GM19463 (cell line): ENCODE results near the gene PPP2R1B.

Experiments used
- ATAC-seq: cut with Tn5 transposase; IDR thresholded peaks from one replicate; pipeline ENCODE4 v1.9.1; 2021; ENCODE audit warnings: mild to moderate bottlenecking, moderate library complexity; ENCODE audit not compliant: unreplicated experiment

PPP2R1B gene

DNA sequence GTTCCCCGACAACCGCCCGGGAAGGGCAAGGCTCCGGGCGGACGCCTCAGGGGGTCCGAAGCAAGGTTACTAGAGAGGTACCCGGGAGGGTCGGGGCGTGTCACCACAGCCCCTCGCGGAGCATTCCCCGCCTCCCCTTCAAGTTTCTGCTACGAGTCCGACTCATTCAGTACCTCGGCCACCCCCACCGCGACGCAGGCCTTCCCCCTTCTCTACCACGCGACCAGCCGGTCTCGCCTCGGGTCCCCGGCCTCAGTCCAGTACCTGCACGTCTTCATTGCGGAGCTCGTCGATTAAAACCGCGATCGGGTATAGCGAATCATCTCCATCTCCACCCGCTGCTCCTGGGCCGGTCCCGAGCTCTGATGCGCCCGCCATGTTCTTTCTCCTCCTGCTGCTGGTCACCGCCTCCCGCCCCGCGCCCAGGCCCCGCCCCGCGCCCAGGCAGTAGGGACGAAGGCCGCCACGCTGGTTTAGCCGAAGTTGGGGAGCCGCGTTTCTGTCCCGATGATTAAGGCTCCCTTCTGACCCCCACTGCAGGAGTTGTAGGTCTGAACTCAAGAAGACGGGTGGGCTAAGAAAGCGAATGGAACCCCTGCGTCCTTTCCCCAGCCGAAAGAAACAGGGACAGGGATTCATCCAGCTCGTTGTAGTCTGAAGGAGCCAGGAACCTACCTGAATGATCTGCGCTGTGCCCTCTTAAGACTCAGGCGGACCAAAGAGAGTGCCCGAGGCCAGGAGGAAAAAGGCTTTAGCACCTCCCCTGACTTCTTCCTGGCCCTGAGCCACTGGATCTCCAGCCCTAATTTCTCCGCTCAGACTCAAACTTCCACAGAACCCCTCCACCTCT lies at the start of gene PPP2R1B:
Gene PPP2R1B (minus strand): TSS at position 406 of the 850 bp plus-strand sequence. CDS start 28 bp downstream, at position 378.
- ATAC-seq, result peak; percentile 81

DNA sequence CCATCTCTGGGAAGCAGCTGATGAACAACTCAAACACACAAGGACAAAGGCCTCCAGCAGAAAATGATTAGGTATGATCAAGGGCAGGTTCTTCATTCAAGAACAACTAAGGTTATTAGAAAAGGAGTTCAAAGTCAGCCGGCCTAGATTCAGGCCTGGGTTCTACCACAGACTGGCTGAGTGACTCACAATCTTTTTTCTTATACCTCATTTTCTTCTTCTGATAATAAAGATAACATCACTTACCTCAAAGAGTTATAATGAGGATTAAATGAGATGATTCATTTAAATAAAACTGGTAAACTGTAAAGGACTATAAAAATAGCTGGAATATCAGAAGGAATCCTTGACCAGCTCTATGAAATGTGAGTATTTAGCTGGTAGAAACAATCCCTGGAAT lies 49.3 kb upstream of the PPP2R1B start:
- no peak for ATAC-seq

DNA sequence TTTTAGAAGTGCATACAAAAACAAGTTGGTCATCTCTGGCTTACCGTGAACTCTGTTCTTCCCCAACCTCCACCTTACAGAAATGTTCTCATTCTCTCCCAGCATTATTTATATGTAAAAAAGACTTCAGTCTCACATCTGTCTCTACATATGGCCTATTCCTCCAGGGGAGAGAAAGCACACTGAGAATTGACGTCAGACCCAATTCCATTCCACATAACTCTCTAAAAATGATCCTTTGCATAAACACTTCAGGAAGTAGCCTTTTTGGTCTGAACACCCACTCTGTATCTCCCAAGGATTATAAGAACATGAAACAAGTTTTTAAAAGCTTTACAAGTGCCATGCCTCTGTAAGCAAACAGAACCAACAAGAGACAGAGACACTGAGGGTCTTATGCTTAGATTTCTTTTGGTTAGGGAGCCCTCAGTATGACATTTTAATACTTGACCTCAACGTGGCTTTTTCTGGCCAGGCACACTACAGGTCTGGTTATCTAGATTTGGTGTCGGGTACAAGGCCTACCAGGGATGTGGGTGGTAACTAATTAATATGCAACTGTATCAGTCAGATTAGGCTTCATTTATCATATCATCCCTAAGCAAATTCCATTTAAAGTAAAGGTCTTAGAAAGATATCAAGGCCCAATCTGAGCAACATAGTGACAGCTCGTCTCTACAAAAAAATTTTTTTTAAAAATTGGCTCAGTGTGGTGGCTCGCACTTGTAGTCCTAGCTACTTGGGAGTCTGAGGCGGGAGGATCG lies 48.5 kb upstream of the PPP2R1B start:
- no peak for ATAC-seq

DNA sequence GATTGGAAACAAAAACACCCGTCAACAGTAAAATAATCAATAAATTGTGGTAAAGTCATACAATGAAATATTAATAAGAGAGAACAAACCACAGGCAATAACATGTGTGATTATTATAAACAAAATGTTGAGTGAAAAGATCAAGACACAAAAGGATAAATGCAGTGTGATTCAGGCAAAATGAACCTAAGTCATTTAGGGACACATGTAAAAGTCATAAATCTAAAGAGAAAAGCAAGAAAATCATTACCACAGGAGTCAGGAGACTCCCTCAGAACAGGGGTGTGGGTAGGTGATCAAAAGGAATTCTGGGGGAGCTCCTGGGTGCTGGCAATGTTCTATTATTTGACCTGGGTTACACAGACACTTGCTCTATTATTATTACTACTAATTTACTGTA lies 47.9 kb upstream of the PPP2R1B start:
- ATAC-seq, result no peak

DNA sequence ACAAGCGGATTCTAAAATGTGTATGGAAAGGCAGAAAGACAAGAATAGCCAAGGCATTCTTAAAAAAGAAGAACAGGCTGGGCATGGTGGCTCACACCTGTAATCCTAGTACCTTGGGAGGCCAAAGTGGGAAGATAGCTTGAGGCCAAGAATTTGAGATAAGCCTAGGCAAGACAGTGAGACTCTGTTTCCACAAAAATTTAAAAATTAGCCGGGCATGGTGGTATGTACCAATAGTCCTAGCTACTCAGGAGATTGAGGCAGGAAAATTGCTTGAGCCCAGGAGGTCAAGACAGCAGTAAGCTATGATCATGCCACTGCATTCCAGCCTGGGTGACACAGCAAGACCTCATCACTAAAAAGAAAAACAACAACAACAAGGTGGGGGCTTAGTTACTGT lies 46.0 kb upstream of the PPP2R1B start:
- no peak for ATAC-seq

DNA sequence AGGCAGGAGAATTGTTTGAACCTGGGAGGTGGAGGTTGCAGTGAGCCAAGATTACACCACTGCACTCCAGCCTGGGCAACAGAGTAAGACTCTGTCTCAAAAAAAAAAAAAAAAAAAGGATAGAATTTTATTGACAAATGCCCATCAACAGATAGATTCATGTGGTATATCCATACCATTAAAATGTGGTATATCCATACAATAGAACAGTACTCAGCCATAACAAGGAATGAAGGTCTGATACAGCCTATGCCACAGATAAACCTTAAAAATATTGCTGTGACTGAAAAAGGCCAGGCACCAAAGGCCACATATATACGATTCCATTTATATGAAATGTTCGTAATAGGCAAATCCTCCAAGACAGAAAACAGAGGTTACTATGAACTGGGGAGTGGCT lies 45.3 kb upstream of the PPP2R1B start:
- no peak for ATAC-seq

DNA sequence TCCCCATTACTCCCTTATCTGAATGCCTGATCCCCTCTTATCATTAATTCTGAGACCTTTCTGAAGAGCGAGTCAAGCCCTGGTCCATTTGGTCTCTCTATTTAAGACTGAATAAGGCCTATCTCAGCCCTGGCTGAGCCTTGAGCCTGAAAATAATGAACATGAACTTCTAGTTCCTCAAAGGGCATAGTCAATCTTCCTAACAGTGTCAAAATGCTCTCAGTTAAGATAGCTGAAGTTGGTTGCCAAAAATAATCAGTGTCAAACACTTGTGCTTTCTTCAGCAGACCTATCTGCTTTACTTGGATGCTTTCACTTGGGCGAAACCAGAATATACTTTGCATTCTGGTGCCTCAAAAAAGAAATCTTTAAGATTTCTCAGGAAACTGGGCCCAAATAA lies 42.6 kb upstream of the PPP2R1B start:
- ATAC-seq, result no peak

DNA sequence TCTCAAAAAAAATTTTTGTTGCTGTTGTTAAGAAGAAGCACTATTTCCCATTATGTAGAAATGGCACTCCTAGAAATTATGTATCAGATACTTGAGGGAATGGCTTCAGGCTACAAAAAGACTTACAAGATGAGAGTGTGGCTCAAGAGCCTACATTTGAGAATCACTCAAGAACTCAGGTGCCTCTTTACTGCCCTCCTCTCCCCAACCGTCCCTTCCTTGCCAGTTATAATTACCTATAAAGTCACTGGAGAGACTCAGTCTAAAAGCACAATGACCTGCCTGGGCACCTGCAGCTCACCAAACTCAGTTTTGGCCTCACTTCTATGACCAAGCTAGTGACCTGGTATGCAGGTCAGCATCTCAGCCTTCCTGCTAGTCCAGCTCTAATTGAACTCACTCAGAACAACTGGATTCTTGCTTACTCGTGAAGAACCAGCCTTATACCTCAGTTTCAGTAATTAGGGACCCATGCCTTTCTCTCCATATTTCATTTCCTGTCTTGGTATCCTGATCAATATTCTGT lies 41.9 kb upstream of the PPP2R1B start:
- no peak for ATAC-seq

DNA sequence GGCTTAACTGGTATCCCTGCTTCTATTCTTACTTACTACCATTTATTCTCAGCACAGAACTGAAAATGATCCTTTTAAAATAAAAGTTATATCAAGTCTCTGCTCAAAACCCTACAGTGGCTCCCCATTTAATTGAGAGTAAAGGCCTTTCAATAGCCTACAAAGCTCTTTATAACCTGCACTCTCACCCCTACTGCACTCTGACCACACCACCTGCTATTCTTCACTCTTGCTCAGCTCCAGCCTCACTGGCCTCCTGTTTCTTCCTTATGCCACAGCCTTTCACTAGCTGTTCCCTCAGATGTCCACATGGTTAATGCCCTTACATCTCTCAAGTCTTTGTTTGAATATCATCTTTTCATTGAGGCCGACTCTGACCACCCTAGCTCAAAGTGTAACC lies 40.9 kb upstream of the PPP2R1B start:
- ATAC-seq, result no peak

DNA sequence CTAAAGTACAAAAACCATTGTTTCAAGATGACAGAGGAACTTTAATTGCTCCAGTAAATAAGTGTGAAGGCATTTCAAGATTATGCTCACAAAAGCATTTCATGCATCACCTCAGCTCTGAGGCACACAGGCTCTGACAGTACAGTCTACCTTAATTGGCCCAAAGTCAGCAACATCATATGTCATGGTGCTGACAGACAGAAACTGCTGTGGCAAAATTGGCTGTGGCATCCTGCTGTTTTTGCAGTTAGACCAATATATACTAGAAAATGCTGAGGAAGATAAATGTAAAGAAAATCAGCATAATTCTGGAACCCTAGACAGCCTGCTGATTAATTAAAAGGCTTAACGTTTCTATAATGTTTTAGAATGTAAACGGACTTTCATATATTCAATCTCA lies 34.9 kb upstream of the PPP2R1B start:
- no peak for ATAC-seq

DNA sequence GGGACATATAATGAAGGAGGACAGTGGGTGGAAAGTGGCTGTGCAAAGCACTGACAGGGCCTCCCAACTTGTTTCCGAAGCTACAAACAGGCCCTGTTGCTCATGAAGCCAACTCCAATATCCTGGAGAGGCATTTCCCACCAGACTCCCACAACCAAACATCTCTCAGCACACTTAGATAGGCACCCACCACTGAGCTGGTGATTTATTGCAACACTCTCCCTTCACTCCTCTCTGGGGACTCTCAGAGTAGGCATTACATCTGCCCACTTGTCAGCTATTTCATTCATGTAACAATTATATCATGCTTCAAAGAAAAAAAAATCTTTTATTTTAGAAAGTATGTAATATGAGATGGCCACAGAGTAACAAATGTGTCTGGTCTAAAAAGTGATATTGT lies 32.1 kb upstream of the PPP2R1B start:
- ATAC-seq, result no peak

DNA sequence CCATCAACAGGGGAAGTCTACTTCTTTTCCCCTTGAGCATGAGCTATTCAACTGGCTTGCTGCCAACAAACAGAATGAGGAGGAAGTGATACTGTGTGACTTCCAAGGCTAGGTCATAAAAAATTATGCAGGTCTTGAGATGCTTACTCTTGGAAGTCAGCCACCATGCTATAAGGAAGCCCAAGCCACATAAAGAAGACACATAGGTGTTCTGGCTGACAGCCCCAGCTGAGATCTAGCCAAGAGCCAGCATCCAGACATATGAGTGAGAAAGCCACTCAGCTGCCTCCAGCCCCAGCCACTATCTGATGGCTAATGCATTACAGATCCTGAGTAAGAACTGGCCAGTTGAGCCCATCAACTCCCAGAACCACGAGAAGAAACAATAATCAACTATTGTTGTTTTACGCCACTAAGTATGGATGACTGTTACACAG lies 31.0 kb upstream of the PPP2R1B start:
- peak; percentile 91 for ATAC-seq

DNA sequence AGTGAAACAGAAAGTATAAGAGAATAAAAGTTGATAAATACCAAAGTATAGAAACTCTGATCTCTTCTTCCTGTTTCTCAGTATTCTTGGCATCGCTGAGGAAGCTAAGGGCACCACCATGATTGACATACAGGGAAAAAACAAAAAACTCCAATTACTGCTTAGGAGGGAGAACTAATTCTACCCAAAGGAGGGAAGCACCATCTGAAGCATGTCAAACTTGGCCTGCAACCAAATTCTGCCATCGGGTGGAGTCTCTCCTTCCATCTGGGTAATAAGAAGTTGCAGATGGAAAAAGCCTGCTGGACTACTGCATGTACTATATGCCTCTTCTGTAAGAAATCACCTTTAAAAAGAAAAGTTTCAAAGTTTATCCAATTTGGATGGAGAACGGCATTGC lies 30.5 kb upstream of the PPP2R1B start:
- ATAC-seq, result no peak

DNA sequence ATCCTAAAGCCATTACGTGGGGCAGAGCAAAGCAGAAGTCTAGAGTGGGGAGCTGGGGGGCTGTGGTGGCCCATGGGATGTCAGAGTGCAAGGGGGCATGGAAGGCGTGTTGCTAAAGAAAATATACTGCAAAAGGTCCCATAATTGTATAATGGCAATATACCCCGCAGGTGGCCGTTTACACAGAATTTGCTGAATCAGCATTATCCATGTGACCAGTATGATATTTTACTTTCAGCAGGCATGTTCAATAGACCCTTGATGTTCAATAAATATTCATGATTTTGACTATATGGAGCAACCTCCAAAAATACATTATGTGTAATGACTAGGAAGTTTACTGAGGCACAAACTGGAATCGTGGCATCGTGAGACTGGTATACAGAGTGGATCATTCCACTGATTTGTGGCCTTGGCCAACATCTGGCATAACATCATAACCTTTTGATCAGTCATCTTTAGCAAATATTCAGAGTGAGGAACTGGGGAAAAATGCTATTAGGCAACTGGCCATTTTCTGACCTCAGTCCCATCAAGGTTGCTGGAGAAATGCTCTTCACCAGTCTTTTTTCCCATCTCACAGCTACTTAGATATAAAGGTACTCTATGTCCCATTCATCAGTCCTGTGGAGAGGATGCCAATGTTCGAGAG lies 29.3 kb upstream of the PPP2R1B start:
- no peak for ATAC-seq

DNA sequence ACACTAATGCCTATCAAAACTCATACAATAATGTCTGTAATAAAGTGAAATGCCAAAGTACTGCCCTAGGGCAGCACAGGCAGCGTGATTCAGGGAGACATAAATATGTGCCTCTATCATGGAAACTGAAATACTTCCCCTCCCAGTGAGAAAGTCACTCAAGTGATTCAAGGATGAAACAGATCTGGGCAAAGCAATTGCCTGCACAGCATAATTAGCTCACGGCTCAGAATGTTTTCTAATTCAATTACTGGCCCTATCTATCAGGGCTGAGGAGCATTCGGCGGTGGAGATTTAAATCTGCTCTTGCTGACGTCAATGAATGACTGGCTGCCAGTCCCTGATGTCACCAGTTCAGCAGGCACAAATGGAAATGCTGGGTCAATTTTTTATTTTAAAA lies 27.7 kb upstream of the PPP2R1B start:
- ATAC-seq, result no peak

DNA sequence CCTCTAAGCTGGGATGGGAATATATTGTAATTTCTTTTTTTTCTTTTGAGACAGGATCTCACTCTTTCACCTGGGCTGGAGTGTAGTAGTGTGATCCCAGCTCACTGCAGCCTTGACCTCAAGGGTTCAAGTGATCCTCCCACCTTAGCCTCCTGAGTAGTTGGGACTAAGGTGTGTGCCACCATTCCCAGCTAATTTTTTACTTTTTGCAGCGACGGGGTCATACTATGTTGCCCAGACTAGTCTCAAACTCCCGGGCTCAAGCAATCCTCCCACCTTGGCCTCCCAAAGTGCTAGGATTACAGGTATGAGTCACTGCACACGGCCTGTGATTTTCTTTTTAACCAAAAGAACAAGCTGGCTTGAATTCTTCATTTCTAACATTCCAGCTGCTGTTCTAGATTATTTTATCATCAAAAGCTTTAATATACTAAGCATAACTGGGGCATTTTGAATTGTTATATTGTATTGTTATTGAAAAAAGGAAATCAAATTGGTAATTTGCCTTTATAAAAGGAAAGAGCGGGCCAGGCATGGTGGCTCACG lies 26.8 kb upstream of the PPP2R1B start:
- ATAC-seq, result no peak

DNA sequence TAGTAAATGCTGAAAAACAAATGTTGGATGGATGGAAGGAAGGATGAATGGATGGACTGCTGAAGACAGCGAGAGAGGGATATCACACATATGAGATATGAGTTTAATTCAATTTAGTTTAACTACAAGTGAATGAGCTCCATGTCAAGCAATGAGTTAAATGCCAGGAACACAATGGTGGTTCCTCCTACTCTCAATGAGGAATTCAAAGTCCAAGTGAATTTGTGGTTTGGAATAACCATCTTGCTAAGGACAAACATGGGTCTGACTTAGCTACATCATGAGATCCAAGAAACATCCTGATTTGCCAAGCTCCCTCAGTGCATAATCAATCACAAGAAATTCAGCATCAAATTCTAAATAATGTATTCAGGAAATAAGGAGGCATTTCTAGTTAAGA lies 26.1 kb upstream of the PPP2R1B start:
- no peak for ATAC-seq

DNA sequence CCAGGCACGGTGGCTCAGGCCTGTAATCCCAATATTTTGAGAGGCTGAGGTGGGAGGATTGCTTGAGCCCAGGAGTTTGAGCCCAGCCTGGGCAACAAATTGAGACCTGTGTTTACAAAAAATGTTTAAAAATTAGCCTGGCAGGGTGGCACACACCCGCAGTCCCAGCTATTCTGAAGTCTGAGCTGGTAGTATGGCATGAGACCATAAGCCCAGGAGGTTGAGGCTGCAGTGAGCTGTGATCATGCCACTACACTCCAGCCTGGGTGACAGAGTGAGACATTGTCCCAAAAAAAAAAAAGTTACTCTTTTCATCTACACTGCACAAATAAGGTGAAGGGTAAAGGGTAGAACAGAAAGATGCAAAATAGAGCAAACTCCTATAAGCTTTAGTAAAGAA lies 22.3 kb upstream of the PPP2R1B start:
- ATAC-seq, result no peak

DNA sequence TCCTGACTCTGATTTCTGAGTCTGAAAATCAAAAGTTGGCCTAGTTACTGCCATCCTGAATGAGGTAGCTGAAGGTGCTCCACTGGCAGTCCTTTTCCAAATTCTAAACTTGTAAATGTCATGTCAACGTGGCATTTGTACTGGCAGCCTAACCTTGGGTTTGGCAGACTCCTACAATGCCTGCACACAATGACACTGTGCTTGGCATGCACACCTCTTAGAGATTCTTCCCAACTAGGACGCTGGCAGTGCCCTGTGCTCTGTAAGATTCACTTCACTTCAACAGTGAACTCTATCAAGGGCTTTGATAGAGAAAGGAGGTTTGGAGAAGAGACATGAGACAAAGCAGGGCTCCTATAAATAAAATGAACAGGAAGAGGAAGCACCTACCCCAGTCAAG lies 21.9 kb upstream of the PPP2R1B start:
- no peak for ATAC-seq

DNA sequence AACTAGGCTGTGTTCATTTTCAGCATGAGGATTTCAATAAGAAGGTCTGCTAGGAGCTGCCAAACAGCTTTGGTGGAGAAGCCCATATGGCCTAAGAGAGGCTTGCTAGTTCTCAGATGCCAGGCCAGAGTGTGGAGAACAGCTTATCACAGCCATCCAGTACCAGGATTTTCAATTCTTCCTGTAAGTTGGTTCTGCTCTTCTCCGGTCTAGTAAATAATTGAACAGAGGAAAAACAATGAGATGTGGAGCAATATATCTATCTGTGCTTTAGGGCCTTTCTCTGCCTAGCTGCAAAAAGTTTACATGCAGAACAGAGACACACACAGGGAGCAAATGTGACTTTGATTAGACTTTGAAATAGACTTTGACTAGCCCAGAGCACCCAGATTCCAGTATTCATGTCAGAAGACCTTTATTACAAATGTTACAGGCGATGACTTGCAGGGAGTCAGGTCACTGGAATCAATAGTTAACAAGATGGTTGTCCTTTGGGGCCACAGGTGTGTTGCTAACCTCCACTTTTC lies 19.8 kb upstream of the PPP2R1B start:
- ATAC-seq, result no peak

DNA sequence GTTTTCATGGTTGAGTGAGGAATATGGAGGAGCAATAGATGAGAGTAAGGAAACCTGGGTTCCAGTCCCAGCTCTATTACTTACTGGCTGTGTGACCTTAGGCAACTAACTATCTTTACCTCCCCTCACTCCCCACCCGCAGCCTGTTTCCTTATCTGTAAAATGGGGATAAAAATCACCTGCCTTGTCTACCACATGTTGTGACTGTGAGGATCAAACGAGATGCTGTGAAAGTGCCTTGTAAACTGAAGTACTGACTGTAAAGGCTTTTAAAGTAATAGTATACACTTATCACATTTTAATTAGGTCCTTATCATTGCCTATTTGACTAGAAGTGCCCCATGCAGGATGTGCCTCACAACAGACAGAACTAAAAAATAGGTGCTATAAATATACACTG lies 18.9 kb upstream of the PPP2R1B start:
- ATAC-seq, result no peak
